Measurements from ENCODE around the gene DDX39B. TPM values are rescaled to one million over a fixed set of nuclear protein-coding genes. Genes with fewer than 3 reads are reported as not detected.

DDX39B gene
- total RNA-seq, 1 experiment from 2014 or later, result 813 TPM

GRCh38 chr6:31572041-31572911 is 30.5 kb upstream of the DDX39B start, which contains the start of gene LTA:
LTA (plus strand) TSS chr6:31572289; CDS start chr6:31572743, 454 bp downstream.
- Histone ChIP-seq H3K9me3 (ENCODE audit: control insufficient read depth, low read depth, low read length) (no peaks in the 10 kb centered on the region), H3K56ac (ENCODE audit: insufficient read length, low read depth, low read length) (no peak within 1 kb of the TSS), H3K14ac (ENCODE audit: insufficient read depth, low read length) (no peak within 1 kb of the TSS), H2BK20ac (ENCODE audit: low read depth, low read length, poor library complexity, severe bottlenecking) (no peak within 1 kb of the TSS), H3K23me2 (ENCODE audit: insufficient read length, low read depth, low read length, poor library complexity, severe bottlenecking) (peaks cover 3% of the 10 kb centered on the region), H3K27me3 (ENCODE audit: insufficient read depth, low read length) (no peaks in the 10 kb centered on the region), H3K4me1 (ENCODE audit: insufficient read depth, low read length) (no peaks in the 10 kb centered on the region), H2BK15ac (ENCODE audit: low read depth, low read length) (no peak within 1 kb of the TSS), H3T11ph (ENCODE audit: low read length) (no peak within 1 kb of the TSS), H2BK120ac (ENCODE audit: low read depth, low read length, poor library complexity, severe bottlenecking) (no peak within 1 kb of the TSS), H2AK5ac (ENCODE audit: insufficient read length, low read length) (no peak within 1 kb of the TSS), H2BK12ac (ENCODE audit: insufficient read length, low read depth, low read length) (no peak within 1 kb of the TSS), H3K9ac (ENCODE audit: extremely low read depth, insufficient read length, low read length) (no peak within 1 kb of the TSS), H4K91ac (ENCODE audit: insufficient read length, low read depth, low read length) (no peak within 1 kb of the TSS), H3K4me2 (ENCODE audit: insufficient read depth, insufficient read length, low read length) (no peak within 1 kb of the TSS), H3K79me1 (ENCODE audit: insufficient read depth, low read depth, low read length, poor library complexity, severe bottlenecking) (no peaks in the 10 kb centered on the region), H3K23ac (ENCODE audit: insufficient read length, low read depth, low read length) (no peak within 1 kb of the TSS), H2BK5ac (ENCODE audit: insufficient read length, low read length) (no peak within 1 kb of the TSS), H4K5ac (ENCODE audit: insufficient read length, low read depth, low read length) (no peak within 1 kb of the TSS), H3K4ac (ENCODE audit: low read depth, low read length) (no peak within 1 kb of the TSS), H3K18ac (ENCODE audit: insufficient read length, low read depth, low read length) (no peak within 1 kb of the TSS), H4K8ac (replicated peaks; ENCODE audit: insufficient read length, low read depth, low read length) (no peak within 1 kb of the TSS), H2AFZ (ENCODE audit: low read length) (no peak within 1 kb of the TSS), H3K79me2 (ENCODE audit: insufficient read depth, low read length) (no peaks in the 10 kb centered on the region), H3K27ac (ENCODE audit: insufficient read length, low read depth, low read length) (no peak within 1 kb of the TSS), H4K20me1 (ENCODE audit: control insufficient read depth, insufficient read depth, insufficient read length) (no peaks in the 10 kb centered on the region)
- DNase-seq, result no peak
- H3K4me1 Mint-ChIP-seq, result peaks cover 17 to 24% of the 10 kb centered on the region in 2 experiments
- no peak within 1 kb of the TSS for H3K27ac Mint-ChIP-seq
- no peaks in the 10 kb centered on the region for H3K36me3 Mint-ChIP-seq (ENCODE audit: insufficient read depth in 1 of 3, low read depth in 3 of 3)
- peaks cover 20% of the 10 kb centered on the region for H3K27me3 Mint-ChIP-seq (ENCODE audit: low read depth)
- no peaks in the 10 kb centered on the region; a peak in 1 of 5 replicates for H3K9me3 Mint-ChIP-seq
- WGBS (ENCODE audit: extremely low coverage, insufficient read length, low lambda C conversion rate), result no CpG with 5 or more reads among the region's 27 CpGs
- TF ChIP-seq CTCF (conservative IDR thresholded peaks at IDR 0.05), result no peak
- no peak within 1 kb of the TSS for H3K4me3 Mint-ChIP-seq
